Measurements from ENCODE around the gene ACAT1.
A peak's percentile ranks its signal among the peaks of the same experiment; 100 is the strongest.
"Not testable (repeated sequence)": the region's sequence is repeated elsewhere in the genome, so short reads cannot be mapped to it uniquely, and the experiment has no call there.

The ACAT1 gene

DNA sequence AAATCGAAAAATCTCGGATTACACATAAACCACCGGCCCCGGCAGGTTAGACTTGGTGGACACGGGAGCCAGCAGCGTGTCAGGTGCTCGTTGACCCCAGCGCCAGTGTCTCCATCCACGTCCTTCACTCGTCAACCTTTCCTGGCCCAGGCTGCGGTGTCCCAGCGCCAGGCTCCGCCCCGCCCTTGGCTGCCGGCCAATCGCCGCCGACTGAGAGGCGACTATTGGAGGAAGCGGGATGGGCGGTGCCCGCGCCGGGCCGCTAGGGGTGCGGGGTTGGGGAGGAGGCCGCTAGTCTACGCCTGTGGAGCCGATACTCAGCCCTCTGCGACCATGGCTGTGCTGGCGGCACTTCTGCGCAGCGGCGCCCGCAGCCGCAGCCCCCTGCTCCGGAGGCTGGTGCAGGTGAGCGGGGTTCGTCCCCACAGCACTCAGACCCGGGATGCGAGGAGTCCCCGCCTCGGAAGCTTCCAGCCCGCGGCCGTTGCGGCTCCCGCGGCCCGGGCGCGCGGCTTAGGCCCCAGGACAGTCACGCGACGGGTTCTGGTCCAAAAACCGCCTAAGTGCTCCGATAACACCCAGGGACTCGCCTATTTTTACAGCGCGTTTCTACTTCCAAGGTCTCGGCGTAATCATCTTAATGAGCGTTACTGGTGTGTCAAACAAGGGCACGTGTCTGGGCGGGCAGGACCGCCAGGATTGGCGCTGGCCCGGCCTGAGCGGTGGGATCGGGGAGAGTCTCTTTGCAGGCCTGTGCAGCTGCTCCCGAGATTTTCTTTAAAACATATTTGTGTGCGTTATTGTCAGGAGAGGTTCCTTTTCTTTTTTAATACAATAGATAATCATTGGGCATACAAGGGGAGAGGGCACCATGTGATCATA lies at the start of gene ACAT1:
TSS of gene ACAT1 (plus strand) at position 294 of the 882 bp plus-strand sequence. CDS start at position 334, 40 bp downstream.
- peak; percentile 90 to 93 for DNase-seq (ENCODE audit: low read depth in 2 of 2, low spot score in 1 of 2)

DNA sequence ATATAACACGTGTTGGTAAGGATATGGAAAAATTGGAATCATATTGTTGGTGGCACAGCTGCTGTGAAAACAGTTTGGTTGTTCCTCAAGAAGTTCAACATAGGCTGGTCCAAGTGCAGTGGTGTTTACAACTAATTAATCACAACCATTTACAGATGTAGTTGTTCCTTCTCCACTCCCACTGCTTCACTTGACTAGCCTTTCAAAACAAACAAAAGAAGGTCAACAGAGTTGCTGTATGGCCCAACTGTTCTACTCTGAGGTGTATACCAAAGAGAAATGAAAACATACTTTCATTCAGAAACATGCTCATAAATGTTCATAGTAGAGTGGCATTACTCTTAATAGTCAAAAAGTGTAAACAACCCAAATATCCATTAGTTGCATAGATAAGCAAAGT lies 36.6 kb upstream of the ACAT1 start:
- no peak for DNase-seq (ENCODE audit: low read depth in 2 of 2, low spot score in 1 of 2)

DNA sequence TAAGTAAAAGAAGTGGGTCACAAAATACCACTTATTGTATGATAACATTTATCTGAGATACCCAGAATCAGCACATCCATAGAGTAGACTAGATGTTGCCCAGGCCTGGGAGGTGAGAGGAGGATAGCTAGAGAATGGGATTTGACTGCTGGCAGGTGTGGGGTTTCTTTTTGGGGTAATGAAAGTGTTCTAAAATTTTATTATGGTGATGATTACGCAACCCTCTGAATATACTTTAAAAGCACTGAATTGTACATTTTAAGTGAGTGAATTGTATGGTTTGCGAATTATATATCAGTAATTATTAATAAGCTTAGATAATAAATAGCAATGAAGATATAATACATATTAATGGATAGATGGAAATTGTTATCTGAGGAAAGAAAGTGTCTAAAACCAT lies 35.7 kb upstream of the ACAT1 start:
- no peak for DNase-seq (ENCODE audit: low read depth in 2 of 2, low spot score in 1 of 2)

GRCh38 chr11:108092134-108092533 lies 29.2 kb upstream of the ACAT1 start:
- no peak for DNase-seq (ENCODE audit: low read depth in 2 of 2, low spot score in 1 of 2)

- no peak for DNase-seq (ENCODE audit: low read depth in 2 of 2, low spot score in 1 of 2)
These were observed 28.1 kb upstream of the ACAT1 start for GRCh38 chr11:108093128-108093904.

DNA sequence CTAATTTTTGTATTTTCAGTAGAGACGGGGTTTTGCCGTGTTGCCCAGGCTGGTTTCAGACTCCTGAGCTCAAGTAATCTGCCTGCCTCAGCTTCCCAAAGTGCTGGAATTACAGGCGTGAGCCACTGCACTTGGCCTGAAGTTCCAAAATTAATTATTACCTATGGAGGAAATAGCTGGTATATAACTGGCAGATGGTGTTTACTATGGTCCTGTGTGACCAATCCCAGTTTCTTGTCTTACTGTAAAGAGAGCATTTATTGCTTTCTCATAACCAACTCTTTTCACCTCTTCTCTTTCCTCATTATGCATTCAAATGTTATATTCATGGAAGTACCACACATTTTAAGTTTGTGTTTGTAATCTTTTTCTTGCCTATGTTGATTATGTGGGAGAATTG lies 24.2 kb upstream of the ACAT1 start:
- DNase-seq (ENCODE audit: low read depth in 2 of 2, low spot score in 1 of 2), result no peak

DNA sequence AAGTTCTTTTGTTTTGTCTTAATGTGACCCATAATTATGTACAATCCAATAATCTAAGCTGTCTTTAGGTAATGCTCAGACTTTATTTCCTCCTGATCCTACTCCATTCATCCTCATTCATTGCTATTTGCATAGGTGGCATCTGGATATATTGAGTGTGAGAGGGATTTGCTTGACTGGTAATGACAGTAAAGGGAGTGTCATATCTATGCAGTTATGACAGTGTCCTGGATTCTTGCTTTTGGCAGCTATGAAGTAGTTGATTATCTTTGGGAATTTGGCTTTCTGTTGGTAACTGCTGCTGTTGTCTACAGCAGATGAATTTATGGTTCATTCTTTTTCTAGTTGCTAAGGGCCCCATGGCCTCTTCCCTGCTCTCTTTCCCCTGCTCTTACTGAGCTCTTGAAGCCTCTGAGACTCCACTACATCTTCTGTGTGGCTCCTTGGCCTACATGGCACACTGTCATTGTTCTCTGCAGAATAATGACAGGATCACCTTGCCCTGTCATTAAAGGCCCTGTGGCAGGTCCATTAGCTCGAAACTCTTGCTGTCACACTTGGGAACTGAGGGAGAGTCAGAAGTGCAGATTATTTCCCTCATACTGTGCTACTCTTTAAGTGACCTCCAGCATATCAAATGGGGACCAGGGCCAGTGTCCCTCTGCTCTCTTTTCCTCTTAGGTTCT lies 20.1 kb upstream of the ACAT1 start:
- DNase-seq (ENCODE audit: low read depth in 2 of 2, low spot score in 1 of 2), result no peak

DNA sequence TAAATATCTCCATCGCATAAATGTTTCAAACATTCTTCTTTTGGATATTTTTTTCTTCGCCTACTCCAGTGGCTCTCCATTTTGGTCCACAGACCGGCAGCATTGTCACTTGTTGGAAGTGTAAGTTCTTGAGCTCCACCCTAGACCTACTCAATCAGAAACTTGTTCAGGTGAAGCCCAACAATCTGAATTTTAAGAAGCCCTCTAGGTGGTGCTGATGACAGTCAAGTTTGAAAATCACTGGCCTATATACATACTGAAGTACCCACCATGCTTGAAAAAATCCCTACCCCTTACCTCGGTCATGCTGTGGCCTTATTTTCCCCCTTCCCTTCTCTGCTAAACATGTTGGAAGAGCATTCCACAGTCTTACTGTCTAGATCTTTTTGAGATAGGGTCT lies 10.2 kb upstream of the ACAT1 start:
- DNase-seq (ENCODE audit: low read depth in 2 of 2, low spot score in 1 of 2), result no peak

DNA sequence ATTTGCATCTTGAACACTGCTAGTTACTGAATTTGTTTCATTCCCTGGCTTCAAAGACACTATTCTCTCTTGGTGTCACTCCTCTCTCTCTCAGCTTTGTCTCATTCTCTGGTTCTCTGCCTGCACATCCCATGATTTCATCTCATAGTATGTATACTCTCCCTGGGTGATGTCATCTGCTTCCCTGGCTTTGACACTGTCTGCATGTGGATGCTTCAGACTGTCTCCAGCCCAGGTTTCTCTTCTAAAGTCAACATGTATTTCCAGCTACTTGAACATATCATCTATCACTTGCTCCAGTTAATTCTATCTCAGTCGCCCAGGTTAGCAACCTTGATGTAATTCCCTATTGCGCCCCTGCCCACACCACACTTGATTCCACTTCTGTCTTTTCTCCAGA lies 9.3 kb upstream of the ACAT1 start:
- DNase-seq (ENCODE audit: low read depth in 2 of 2, low spot score in 1 of 2), result no peak

- no peak for DNase-seq (ENCODE audit: low read depth in 2 of 2, low spot score in 1 of 2)
These were observed 5.7 kb upstream of the ACAT1 start for GRCh38 chr11:108115500-108116140.

DNA sequence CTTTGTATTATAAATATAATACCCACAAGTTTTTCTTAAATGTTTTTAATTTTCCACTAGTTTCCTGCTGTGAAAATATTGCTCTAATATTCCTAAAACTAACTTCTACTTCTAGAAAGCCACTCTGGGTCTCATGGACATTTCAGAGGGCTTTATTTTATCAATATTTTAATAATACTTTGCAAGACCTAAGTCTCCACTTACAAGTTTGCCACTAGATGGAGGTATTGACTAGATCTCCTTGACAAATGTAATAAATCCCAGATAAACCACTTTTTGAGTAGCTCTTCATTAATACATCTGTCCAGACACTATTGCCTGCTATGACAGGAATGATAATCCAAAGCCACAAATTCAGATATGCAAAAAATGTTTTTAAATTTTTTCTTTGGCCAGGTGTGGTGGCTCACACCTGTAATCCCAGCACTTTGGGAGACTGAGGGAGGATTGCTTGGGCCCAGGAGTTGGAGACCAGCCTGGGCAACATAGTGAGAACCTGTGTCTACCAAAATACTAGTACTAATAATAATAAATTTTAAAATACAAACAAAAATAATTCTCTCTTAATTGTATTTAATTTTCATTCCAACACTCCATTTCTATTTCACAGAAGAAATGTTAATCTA lies 3.5 kb upstream of the ACAT1 start:
- DNase-seq (ENCODE audit: low read depth in 2 of 2, low spot score in 1 of 2), result no peak

GRCh38 chr11:108120936-108121273 lies 462 bp upstream of the ACAT1 start:
- DNase-seq (ENCODE audit: low read depth in 2 of 2, low spot score in 1 of 2), result not testable (repeated sequence)

- DNase-seq (ENCODE audit: low read depth in 2 of 2, low spot score in 1 of 2), result no peak
These were observed 830 bp downstream of the ACAT1 start for GRCh38 chr11:108122166-108122628.

DNA sequence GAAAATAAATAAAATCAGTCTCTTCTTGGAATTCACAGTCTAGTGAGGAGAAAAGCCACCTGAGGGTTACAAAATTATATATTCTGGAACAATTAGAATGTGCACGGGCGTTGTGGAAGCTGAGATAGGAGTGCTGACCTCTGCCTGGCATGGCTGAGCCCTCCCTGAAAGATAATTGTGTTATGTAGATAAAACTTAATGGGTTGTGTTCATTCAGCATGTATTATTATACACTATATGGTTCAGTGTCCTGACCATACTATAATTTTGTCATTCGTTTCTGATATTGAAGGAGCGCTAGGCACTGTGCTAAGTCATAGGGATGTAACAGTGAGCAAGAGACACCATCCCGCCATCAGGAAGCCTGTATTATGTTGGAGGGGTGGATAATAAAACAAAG lies 3.7 kb downstream of the ACAT1 start:
- DNase-seq (ENCODE audit: low read depth in 2 of 2, low spot score in 1 of 2), result no peak

DNA sequence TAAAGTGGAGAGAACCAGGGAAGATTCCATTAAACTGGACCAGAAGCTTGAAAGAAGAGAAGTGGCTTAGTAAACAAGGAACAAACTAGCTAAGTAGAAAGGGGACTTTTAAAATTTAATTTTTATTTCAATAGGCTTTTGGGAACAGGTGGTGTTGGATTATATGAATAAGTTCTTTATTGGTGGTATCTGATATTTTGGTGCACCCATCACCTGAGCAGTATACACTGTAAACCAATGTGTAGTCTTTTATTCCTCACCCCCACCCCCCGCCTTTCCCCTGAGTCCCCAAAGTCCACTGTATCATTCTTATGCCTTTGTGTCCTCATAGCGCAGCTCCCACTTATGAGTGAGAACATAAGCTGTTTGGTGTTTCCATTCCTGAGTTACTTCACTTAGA lies 7.4 kb downstream of the ACAT1 start:
- no peak for DNase-seq (ENCODE audit: low read depth in 2 of 2, low spot score in 1 of 2)

- DNase-seq (ENCODE audit: low read depth in 2 of 2, low spot score in 1 of 2), result no peak
These were observed 10.6 kb downstream of the ACAT1 start for GRCh38 chr11:108131993-108132392.

DNA sequence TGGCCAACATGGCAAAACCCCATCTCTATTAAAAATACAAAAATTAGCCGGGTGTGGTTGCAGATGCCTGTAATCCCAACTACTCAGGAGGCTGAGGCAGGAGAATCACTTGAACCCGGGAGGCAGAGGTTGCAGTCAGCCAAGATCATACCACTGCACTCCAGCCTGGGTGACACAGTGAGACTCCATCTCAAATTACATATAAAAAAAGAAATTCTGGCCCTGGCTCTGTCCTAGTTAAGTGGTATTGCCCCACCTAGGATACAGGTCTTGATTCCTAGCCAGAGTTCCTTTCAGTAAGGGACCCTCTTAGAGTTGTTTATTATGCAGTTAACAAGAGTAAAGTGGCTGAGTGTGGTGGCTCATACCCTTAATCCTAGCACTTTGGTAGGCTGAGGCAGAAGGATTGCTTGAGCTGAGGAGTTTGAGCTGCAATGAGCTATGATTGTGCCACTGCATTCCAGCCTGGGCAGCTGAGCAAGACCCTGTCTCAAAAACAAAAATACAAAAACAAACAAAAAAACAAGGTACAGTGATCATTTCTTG lies 11.7 kb downstream of the ACAT1 start:
- DNase-seq (ENCODE audit: low read depth in 2 of 2, low spot score in 1 of 2), result not testable (repeated sequence)

DNA sequence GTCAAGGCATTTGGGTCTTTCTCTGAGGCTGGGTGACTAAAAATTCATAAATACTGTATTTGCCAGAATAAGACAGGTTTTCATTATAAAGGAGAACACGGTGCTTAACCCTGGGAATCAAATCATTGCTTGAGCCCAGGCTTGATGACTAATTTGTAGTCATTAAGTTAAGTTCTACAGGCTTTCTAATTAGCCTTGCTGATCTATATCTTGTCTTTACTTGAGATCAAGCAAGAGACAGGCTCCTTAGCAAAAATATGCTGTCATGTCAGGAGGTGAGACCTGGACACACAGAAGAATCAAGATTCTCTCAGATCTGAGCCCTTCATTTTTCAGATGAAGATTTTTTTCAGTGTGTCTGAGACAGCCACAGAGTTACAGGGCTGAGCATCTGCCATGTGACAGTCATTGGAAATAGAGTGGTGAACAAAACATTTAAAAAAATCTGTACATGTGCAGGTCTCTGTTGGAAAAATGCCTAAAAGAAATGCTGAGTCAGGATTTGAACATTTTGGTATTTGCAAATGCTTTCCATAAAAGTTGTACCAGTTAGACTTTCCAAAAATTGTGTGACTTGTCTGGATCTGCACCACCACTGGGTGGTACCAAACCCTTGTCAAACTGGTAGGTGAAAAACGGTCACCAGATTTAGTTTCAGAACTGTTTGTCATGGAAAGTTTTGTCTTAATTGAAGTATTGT lies 14.6 kb downstream of the ACAT1 start:
- DNase-seq (ENCODE audit: low read depth in 2 of 2, low spot score in 1 of 2), result no peak

DNA sequence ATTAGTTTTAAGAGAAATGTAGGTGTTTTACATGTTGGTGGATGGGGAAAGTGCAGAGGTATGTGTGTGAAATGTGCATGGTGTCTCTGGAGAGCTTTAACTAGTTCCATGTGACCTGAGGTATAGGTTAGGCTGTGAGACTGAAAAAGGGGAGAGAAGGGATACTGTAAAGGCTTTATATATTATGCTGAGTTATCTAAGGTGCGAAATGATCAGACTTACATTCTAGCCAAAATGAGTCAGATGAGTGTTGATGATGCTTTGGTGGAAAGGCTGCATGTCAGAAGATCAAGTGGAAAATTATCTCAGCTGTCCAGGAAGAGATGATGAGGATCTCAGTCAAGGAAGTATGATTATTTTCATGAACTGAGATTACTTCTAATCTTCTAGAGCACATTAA lies 15.8 kb downstream of the ACAT1 start:
- no peak for DNase-seq (ENCODE audit: low read depth in 2 of 2, low spot score in 1 of 2)

- no peak for DNase-seq (ENCODE audit: low read depth in 2 of 2, low spot score in 1 of 2)
These were observed 20.9 kb downstream of the ACAT1 start for GRCh38 chr11:108142304-108142703.
